ENCODE measurements around the gene ANXA2R. TPM values are rescaled to one million over a fixed set of nuclear protein-coding genes. Genes with fewer than 3 reads are reported as not detected.

Gene ANXA2R
- total RNA-seq, 4 donors from 2014 or later = 1.5 to 4.2 (median 2.0) TPM

DNA sequence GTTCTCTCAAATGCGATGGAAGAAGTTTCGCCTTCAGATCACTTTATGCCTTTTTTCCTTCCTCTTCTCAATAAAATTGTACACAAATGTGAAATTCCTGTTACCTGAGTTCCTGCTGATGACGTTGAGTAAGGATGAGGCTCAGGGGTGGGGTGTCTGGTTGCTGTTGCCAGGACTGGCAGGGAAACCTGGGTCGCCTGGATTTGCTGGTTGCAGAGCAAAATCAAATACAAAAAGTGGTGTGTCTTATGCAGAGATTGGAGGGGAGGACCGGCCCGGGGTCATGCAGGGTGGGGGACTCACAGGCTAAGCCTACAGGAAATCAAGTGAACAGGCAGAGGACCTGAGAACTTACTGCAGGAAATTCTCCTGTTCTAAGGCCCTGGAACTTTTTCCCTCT lies 39.2 kb downstream of the ANXA2R start:
- peaks cover 0 to 13% (median 8%) of the 10 kb centered on the region in 4 donors for H3K4me1 ChIP-seq
- H3K27ac ChIP-seq (replicated peaks in 1 of 4) = no peak overlapping the region
- no peak for DNase-seq (ENCODE audit: extremely low spot score)
- no peaks in the 10 kb centered on the region for H3K9me3 ChIP-seq
- intact Hi-C loops (cut with DNase I) = no loop called here
- TF ChIP-seq EP300 (IDR thresholded peaks at IDR 0.05) (no peak), POLR2A (IDR thresholded peaks at IDR 0.05; ENCODE audit: low read depth) (no peak), POLR2AphosphoS5 (IDR thresholded peaks at IDR 0.05) (no peak)
- TF ChIP-seq, protein P1, sequence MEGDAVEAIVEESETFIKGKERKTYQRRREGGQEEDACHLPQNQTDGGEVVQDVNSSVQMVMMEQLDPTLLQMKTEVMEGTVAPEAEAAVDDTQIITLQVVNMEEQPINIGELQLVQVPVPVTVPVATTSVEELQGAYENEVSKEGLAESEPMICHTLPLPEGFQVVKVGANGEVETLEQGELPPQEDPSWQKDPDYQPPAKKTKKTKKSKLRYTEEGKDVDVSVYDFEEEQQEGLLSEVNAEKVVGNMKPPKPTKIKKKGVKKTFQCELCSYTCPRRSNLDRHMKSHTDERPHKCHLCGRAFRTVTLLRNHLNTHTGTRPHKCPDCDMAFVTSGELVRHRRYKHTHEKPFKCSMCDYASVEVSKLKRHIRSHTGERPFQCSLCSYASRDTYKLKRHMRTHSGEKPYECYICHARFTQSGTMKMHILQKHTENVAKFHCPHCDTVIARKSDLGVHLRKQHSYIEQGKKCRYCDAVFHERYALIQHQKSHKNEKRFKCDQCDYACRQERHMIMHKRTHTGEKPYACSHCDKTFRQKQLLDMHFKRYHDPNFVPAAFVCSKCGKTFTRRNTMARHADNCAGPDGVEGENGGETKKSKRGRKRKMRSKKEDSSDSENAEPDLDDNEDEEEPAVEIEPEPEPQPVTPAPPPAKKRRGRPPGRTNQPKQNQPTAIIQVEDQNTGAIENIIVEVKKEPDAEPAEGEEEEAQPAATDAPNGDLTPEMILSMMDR (IDR thresholded peaks at IDR 0.05) = no peak
- no peak overlapping the region for H3K4me3 ChIP-seq
- no peaks in the 10 kb centered on the region for H3K36me3 ChIP-seq
- H3K27me3 ChIP-seq = peaks cover 0 to 100% (median 50%) of the 10 kb centered on the region in 4 donors
- 39% methylated on average over 6 of the region's 6 CpGs for WGBS

DNA sequence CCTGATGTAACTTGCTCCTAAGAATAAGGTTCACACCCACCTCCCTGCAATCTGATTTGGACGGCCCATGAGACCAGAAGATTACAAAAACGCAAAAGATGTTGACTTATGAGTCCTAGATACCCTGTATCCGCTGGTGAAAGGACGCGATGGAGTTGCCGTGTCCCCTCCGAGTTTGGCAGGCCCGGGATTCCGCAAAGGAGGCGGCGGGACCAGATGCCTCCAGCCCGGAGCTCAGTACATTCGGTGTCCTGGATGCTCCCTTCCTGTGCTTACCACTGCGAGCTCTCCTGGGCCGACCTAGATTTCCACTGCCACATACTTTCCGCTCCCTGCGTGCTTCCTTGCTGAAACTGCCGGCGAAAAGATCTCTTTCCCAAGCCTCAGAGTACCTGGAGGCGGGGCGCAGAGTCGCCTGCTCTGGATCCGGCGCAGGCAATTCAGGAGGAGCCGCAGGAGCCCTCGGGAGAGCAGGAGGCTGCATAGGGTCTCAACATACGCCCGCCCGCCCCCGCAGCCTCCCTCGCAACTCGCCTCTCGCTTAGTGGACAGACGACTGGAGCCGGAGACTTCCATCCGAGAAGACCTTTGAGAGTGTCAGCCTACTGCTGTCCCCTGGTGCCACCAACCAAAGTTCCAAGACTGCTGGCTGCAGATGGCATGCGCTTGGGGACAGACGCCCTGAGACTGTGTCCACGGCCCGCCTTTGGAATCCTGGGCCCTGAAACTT lies 39.8 kb downstream of the ANXA2R start:
- Histone ChIP-seq H3K27me3 (peaks cover 0 to 99% (median 50%) of the 10 kb centered on the region in 4 donors), H3K36me3 (no peaks in the 10 kb centered on the region), H3K4me1 (peaks cover 4 to 16% (median 10%) of the 10 kb centered on the region in 4 donors), H3K9me3 (no peaks in the 10 kb centered on the region), H3K4me3 (peak overlapping the region; percentile 27 to 44 (median 34)), H3K27ac (replicated peaks in 1 of 4) (peak overlapping the region in 2 of 4 donors; percentile 2 to 54)
- WGBS = under 1% methylated on average over 23 of the region's 40 CpGs
- TF ChIP-seq, protein P1 (IDR thresholded peaks at IDR 0.05) = no peak
- TF ChIP-seq POLR2AphosphoS5 (IDR thresholded peaks at IDR 0.05) = peak; percentile 5 to 20
- no peak for TF ChIP-seq POLR2A (IDR thresholded peaks at IDR 0.05; ENCODE audit: low read depth)
- TF ChIP-seq EP300 (IDR thresholded peaks at IDR 0.05) = no peak
- no peak for DNase-seq (ENCODE audit: extremely low spot score)
- intact Hi-C loops (cut with DNase I) = no loop called here

GRCh38 chr5:42995360-42995751 lies 44.8 kb downstream of the ANXA2R start:
- 10% methylated on average over 10 of the region's 10 CpGs for WGBS
- Histone ChIP-seq H3K4me3 (peak overlapping the region; percentile 58 to 62 (median 58)), H3K9me3 (no peaks in the 10 kb centered on the region), H3K27me3 (peaks cover 0 to 99% (median 85%) of the 10 kb centered on the region in 4 donors), H3K36me3 (no peaks in the 10 kb centered on the region), H3K4me1 (peaks cover 12 to 33% (median 25%) of the 10 kb centered on the region in 4 donors), H3K27ac (replicated peaks in 1 of 4) (peak overlapping the region; percentile 77 to 93 (median 88))
- TF ChIP-seq EP300 (IDR thresholded peaks at IDR 0.05) = no peak
- intact Hi-C loops (cut with DNase I) = no loop called here
- no peak for DNase-seq (ENCODE audit: extremely low spot score)

- intact Hi-C loops (cut with DNase I) = no loop called here
- Histone ChIP-seq H3K27ac (replicated peaks in 1 of 4) (peak overlapping the region; percentile 77 to 93 (median 88)), H3K9me3 (no peaks in the 10 kb centered on the region), H3K27me3 (peaks cover 0 to 99% (median 81%) of the 10 kb centered on the region in 4 donors), H3K4me3 (peak overlapping the region; percentile 58 to 62 (median 58)), H3K36me3 (no peaks in the 10 kb centered on the region), H3K4me1 (peaks cover 12 to 27% (median 19%) of the 10 kb centered on the region in 4 donors)
- DNase-seq (ENCODE audit: extremely low spot score) = no peak
- no peak for TF ChIP-seq POLR2A (IDR thresholded peaks at IDR 0.05; ENCODE audit: low read depth)
- TF ChIP-seq, protein P1 (IDR thresholded peaks at IDR 0.05) = peak; percentile 61 to 82 (median 71)
- TF ChIP-seq EP300 (IDR thresholded peaks at IDR 0.05) = no peak
- TF ChIP-seq POLR2AphosphoS5 (IDR thresholded peaks at IDR 0.05) = peak; percentile 61 to 69
- WGBS = 4% methylated on average over 52 of the region's 52 CpGs
Measured at GRCh38 chr5:42994555-42995359, 45.4 kb downstream of the ANXA2R start.

- 21% methylated on average over 6 of the region's 6 CpGs for WGBS
- Histone ChIP-seq H3K4me3 (peak overlapping the region; percentile 58 to 62 (median 58)), H3K27me3 (peaks cover 0 to 96% (median 77%) of the 10 kb centered on the region in 4 donors), H3K27ac (replicated peaks in 1 of 4) (peak overlapping the region; percentile 77 to 93 (median 88)), H3K9me3 (no peaks in the 10 kb centered on the region), H3K36me3 (no peaks in the 10 kb centered on the region), H3K4me1 (peaks cover 12 to 27% (median 19%) of the 10 kb centered on the region in 4 donors)
- no peak for DNase-seq (ENCODE audit: extremely low spot score)
- intact Hi-C loops (cut with DNase I) = no loop called here
- TF ChIP-seq POLR2A (IDR thresholded peaks at IDR 0.05; ENCODE audit: low read depth) (no peak), EP300 (IDR thresholded peaks at IDR 0.05) (no peak), POLR2AphosphoS5 (IDR thresholded peaks at IDR 0.05) (no peak)
- TF ChIP-seq, protein P1 (IDR thresholded peaks at IDR 0.05) = no peak
Measured at GRCh38 chr5:42994246-42994554, 45.9 kb downstream of the ANXA2R start.
